NCI-H2171 treated with DMSO at 0.1 percent for 48 hours (cell line): ENCODE measurements around the gene INO80C.
A peak's percentile ranks its signal among the peaks of the same experiment; 100 is the strongest.

ENCODE experiments used
- DNase-seq: peaks from one replicate; lab custom pipeline; 2025; lab: John Stamatoyannopoulos, UW

Gene INO80C

DNA sequence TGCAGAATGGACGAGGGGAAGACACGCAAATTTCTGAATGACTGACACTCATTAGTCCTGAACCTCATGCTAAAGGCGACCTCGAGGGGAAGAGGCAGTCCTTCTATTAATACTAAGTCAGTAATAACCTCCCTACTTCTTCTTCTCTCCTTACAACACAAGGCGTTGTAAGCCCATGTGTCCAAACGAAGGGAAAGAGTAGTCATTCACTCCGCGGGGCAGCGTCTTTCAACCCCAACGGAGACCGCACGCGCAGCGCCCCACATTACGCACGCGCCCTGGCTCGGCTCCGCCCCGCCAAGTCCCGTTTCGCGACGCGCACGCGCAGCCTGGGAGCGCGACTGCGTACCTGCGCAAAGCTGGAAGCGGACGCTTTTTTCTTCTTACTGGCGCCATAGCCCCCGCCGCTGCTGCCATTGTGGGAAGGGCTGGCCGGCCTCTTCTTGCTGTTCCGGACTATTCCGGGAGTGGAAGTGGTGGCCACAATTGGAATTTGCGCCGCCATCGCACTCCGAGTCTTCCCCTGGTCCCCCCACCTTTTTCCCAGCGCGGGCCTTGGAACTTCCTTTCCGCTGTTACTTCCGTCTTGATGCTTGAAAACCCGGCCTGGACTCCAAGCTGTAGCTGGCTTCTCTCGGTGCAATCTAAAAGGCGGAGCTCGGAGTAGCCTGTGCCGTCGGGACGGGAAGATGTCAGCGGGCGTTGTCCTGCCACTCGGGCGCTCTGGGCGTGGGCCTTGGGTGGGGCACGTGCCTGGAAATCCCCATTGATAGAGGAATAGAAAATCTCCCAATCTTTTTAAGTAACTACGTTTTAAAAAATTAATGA is at the start of gene INO80C:
Gene INO80C, minus strand, starts transcription at position 591 of the 828 bp plus-strand sequence. Its CDS starts 86 bp downstream, at position 505.
- peak; percentile 98 for DNase-seq

DNA sequence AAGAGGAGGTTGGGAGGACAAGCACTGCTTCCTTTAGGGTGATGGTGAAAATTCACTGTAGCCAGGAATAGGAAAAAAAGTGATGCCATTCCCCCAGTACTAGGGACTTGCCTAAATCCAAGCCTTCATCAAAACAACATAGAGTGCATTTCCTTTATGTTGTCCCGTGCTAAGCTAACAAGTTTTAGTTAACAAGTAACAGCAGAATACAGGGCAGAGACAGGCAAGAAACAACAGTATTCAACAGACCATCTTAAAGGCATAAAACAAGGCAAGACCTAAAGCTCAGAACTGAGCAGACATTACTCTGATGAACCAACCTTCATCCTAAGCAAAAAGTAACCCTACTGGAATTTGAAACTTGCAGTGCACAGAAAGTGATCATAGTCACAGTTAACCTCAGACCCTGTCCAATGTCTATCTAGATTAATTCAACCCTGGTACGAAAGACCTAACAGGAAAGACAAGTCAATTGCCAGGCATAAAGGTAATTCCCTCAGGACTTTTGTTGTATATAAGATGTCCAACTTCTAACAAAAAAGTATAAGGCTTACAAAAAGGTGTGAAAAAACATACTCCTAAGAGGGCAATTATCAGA is 49.3 kb upstream of the INO80C start:
- no peak for DNase-seq

DNA sequence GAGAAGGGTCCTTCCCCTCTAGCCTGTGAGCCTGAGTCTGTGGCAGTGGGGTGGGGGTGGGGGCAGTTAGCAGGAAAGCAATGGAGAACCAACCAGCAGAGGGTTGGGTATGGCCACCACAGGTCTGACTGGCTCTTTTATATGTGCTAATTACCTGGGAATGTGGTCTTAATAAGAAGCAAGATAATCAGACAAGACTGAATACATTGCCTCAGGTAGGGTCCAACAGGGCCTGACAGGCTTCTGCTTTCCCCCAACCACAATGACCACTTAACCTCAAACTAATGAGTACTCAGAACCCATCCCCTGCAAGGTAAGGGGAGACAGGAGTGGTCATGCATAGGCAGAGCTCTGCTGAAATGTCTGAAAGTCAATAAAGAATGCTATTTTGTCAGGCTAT is 44.6 kb upstream of the INO80C start:
- no peak for DNase-seq

DNA sequence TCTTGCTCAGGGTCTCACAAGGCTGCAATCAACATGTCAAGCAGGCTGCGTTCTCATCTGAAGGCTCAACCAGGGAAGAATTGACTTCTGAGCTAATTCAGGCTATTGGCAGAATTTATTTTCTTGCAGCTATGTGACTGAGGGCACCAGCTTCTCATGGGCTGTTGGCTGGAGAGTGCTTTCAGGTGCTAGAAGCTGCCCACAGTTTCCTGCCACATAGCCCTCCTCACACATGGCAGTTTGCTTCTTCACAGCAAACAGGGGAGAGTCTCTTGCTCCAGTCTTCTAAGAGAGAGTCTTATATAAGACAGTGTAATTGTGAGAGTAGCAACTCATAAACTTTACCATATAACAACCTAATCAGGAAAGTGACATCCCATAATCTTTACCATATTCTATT is 37.5 kb upstream of the INO80C start:
- DNase-seq, result no peak

DNA sequence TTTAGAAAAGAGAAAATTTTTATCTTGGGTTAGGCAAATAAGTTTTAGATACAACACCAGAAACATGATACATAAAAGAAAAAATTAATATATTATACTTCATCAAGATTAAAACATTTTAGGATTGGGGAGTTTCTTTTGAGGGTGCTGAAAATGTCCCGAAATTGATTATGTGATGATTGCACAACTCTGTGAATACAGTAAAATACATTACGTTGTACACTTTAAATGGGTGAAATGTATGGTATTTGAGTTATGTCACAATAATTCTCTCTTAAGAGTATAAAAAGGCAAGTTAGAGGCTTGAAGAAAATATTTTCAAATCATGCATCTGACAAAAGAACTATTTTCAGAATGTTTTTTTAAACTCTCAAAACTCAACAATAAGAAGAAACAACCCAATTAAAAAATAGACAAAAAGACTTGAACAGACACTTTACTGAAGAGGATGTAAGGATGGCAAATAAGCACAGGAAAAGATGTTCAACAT is 36.2 kb upstream of the INO80C start:
- no peak for DNase-seq

GRCh38 chr18:35528749-35529274 is 31.1 kb upstream of the INO80C start:
- DNase-seq, result no peak

DNA sequence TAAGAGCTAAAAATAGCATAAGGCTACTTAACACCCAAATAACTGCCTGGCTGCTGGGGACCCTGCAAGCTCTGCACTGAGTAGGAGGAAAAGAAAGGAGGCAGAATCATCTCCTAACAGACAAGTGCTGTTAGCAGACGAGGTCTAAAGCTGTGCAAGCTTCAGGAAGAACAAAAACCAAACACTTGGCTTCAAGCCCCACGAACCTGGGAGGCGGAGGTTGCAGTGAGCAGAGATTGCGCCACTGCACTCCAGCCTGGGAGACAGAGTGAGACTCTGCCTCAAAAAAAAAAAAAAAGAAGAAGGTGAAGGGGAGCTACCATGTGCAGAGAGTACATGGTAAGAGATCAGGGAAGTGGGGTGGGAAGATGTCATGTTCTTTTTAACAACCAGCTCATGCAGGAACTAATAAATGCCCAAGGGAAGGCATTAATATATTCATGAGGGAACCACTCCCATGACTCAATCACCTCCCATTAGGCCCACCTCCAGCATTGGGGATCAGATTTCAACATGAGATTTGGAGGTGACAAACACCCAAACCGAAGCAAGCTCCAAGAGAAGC is 28.8 kb upstream of the INO80C start:
- DNase-seq, result peak; percentile 66

- DNase-seq, result no peak
Measured at GRCh38 chr18:35525795-35526494, 28.2 kb upstream of the INO80C start.

DNA sequence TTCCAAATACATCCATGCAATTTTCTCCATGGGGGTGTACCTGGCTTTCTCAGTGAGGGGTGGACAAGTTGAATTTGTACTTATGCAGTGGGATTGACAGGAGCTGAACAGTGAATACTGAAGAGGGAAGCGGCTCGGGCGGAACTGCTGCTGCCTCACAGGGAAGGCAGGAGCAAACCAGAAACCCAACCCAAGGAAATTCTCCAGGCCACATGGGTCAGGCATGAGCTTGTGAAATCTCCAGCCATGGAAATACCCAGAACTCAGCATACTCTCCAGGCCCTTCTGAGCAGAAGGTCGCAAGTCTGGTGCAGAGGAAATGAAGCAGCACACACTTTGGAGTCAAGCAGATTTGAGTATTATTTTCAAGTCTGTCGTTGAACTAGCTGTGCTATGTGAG is 26.5 kb upstream of the INO80C start:
- no peak for DNase-seq

- no peak for DNase-seq
Measured at GRCh38 chr18:35522130-35522959, 24.6 kb upstream of the INO80C start.

DNA sequence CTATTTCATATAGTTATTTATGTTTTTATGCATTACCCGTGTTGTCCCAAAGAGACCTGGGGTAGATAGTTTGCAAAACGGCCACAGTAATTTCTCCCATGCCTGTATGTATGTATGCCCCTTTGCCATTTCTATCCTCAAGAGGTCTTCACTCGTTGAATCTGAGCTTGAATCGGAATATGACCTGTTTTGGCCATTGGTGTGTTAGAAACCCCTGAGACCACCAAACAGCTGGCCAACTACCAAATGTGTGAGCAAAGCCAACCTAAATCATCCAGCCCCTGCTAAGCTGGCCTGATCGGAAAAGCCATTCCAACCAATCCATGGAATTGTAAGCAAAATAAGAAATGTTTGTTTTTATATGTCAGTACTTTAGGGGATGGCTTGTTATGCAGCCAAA is 23.4 kb upstream of the INO80C start:
- DNase-seq, result no peak

DNA sequence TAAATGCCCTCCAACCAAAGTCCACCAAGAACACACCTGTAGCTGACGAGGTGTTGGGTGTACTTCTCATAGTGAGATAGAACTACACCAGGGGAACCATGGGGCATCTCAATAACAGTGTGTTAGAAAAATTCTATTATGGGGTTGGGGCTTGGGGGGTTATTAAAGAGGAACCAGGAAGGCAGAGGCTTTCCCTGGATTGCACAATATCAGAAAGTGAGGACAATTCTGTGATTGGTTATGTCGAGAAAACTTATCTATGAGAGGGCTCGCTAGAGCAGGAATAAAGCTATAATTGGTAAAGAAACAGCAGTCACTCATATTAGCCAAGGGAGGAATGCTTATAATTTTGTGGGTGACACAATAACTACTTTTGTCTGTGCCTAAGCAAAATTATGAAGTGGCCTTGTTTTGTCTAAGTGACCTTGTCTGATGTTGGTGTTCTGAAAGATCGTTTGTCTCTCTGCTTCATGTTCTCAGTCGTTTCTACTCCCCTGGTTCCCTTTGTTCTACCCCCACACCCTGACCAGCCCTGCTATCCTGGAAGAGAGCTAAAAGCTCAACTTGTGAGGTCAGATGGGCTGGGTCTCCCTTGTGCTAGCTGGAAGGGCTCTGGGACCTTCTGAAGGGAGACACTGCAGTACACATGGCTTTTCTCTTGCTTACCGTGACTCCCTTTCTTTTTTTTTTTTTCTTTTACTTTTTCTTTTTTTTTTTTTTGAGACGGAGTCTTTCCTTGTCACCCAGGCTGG is 21.6 kb upstream of the INO80C start:
- no peak for DNase-seq

DNA sequence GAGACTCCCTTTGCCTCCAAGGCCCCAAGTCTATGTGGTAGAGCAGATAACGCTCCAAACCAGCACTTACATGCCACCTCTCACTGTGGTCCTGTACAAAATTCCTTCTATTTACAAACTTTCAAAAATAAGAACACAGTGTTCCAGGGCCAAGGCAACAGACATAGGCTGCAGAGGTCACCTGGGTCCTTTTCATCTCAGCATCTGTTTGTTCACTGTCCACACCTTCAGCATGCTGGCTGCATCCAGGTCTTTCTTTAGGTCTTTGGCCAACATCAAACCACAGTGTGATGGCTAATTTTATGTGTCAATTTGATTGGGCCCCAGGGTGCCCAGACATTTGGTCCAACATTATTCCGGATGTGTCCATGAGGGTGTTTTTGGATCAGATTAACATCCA is 20.0 kb upstream of the INO80C start:
- no peak for DNase-seq

GRCh38 chr18:35516789-35517188 is 19.0 kb upstream of the INO80C start:
- DNase-seq, result no peak

- no peak for DNase-seq
Measured at GRCh38 chr18:35516351-35516750, 18.6 kb upstream of the INO80C start.

GRCh38 chr18:35515460-35516130 is 17.8 kb upstream of the INO80C start:
- no peak for DNase-seq

DNA sequence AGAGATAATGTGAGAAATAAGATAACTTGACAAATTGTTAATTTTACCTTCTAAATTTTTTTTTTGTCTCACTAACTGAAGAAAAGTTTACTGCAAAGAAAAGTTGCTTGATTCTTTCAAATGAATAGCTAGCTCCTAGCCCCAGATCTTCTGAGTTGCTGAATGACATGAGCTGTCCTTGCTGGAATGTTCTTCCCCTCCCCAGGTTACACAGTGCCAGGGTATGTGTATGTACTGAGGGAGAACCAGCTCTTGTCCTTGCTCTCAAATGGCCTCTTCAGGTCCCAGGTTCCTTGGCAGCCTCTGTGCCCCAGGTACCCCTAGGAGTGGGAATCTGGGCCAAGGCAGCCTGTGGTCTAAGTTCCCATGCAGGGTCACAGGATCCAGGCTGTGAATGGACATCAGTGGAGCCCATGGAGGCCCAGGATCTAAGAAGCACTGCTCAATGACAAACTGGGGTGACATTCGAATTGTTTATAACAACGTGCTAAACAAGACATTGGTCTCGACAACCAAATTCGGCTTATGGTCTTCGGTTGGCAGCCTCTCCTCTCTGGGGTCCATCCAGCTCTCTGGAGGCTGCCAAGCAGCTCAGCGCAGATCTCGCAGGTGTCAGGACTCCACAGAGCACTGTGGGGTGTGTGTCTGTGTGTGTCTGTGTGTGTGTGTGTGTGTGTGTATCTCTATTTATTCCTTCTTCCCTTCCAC is 17.1 kb upstream of the INO80C start:
- no peak for DNase-seq

GRCh38 chr18:35514283-35514682 is 16.5 kb upstream of the INO80C start:
- DNase-seq, result no peak

- DNase-seq, result no peak
Measured at GRCh38 chr18:35513181-35513936, 15.6 kb upstream of the INO80C start.
